GM18867 (cell line): ENCODE results near the gene ODAD2.

ENCODE experiments used
- ATAC-seq: cut with Tn5 transposase; IDR thresholded peaks from one replicate; pipeline ENCODE4 v1.9.1; 2021; ENCODE audit warnings: mild to moderate bottlenecking, moderate library complexity; ENCODE audit not compliant: unreplicated experiment

Gene ODAD2

DNA sequence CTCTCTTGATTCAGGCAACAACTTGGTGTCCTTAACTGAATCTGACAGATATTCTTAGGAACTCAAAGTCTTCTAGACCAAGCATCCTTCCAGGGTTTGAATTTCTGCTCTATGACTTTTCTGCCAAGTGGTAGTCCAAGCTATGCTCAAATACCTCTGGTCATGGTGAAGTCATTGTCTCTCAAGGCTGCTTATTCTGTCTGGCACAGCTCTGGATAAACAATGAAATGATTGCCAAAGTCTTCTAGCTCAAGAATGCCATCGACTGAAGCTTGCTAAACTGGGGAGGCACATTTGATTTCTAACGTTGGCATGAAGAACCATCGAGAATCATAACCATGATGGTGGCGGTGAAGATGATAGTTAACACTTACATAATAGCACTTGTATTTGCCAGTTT, 137.1 kb downstream of the ODAD2 start:
- ATAC-seq: no peak

DNA sequence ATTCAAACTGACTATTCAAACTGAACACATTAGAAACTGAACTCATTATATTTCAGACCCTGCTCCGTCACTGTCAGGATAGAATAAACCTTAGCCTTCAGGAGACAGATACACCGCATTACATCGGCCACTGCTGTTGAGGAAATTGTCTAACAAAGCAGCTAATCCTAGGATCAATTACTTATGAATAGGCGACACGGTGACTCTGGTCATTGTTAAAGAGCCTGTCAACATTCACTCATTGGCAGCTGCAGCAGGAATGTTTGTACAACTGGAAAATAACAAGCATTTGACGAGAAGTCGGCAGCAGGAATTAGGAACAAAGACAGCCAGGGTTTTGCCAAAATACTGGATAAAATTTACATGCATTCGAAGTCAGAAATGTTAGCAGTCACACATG, 141.3 kb downstream of the ODAD2 start:
- ATAC-seq: no peak

DNA sequence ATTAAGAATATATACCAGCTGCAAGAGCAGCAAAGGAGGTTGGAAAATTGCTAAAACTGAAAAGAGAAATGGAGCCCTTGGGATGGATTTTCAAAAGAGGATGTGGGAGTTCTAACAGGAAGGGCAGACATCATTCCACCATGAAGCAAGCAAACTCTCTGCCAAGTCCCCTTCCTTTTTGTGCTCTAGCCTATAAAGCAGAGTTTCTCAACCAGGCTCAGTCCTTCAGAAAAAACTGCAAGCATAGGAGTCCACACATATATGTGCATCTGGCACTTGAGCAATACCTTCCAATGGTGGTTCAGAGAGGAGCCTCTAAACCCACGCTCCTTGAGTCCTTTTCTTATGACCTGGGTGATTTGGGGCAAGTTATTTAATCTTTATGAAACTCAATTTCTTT, 154.7 kb downstream of the ODAD2 start:
- no peak for ATAC-seq

DNA sequence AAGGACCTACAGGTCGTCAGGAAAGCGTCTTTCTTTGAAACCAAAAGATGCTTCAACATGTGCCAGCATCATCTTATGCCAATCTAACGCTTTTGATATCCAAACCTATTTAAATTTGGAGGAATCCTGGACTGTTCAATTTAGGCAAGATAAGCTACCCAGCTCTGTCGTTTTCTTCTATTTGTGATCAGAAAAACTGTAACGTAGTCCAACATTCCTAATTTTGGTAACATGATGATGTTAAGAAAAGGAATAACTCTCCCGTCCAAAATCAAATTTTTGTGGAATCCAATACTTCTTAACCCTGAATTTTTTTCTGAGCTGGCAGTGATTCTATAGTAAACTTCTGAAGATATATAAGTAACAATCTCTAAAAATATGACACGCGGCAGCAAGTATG, 160.0 kb downstream of the ODAD2 start:
- no peak for ATAC-seq

DNA sequence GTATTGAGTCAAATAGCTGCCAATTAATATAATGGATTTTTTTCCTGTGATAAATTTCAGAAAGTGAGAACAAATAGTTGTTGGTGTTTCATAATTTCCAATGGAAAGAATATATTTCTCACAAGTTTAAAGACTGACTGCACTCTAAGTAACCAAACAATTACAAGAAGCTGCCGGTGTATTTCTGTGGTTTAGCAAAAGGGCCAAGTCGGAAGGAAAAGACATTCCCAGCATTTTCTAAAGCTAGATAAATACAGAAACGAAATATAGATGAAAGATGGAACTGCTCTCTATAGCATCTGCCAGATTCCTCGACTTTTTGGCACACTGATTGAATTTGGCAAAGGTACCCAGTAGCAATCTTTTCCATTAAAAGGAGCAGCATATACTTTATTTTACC, 160.5 kb downstream of the ODAD2 start:
- no peak for ATAC-seq

DNA sequence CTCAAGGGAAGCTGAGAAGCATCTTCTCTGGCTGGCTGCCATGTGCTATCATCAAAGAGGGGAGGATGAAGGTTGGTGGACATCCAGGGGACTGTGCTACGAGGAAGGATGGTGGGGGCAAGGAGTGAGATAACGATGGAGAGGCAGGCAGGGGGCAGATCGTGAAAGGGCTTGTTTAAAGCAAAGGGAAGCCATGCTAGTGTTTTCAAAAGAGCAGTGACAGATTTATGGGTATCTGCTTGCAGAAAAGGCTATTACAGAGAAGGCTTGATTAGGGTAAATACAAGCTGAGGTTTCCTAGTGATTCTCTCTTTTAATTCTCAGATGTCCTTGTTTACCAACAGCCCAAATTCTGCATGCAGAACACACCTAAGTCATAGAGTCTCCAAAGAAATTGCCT, 164.4 kb downstream of the ODAD2 start:
- no peak for ATAC-seq

DNA sequence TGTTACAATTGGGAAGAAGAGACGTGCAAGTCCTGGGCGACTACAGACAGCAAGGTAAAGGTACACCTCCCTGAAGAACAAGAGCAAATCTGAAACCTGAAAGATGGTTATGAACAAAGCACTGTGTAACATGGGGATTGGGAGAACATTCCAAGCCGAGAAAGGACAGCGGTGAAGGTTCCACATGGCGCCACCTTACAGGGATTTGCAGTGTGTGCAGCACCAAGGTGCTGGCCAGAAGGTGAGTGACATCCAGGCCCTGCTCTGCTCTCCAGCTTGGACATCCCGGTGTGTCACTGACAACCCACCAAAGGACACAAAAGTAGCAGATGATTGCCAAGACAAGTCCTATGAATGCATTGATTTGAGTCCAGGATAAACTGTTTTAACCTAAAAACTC, 165.1 kb downstream of the ODAD2 start:
- no peak for ATAC-seq

DNA sequence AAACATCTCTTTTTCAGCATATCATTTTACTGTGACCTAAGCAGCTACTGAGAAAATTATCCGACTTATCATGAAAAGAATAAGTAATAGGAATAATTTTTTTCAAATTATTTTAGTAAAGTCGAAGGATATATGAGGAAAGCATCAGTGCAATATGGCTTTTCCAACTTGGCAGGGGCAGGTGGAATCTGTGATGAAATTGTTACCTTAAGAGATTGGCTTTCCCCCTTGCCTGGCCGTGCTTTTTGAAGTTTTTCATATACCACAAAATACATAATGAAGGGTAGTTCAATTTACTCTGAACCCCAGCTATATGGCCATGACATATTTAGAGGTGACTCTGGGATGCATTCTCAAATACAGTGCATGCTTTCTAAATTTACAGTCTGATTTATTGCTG, 166.1 kb downstream of the ODAD2 start:
- ATAC-seq: no peak

DNA sequence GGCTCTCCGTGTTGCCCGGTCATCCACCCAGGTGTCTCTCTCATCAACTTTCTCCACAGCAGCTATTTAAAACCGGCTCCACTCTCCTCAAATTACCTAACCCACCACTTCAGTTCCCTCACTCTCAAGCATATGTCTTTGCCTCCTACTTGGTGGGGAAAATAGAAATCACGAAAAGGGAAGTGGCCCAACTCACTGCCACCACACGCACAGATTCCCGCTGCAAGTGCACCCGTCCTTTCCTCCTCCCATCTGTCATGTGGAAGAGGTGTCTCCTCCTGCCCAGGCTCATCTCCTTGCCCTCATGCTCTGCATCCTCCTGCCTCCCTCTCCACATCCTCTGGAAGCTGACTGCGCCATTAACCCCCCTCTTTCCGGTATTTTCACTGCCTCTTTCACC, 172.5 kb downstream of the ODAD2 start:
- no peak for ATAC-seq

DNA sequence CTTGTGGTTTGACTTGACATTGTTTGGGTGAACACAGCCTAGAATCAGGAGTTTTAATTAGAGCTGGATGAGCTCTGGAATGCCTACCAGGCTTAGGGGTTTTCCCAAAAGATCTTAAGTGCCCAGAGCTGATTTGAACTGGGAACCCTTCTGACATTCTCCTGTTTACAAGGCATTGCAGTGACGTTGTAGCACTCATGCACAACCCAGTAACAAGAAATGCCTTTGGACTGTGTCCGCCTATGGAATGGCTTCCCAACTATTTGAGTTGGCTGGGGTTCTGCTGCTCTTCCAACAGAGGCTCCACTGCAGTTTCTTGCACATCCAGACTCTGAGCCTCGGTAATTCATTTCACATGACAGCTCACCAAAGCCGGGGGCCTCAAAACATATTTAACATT, 176.6 kb downstream of the ODAD2 start:
- ATAC-seq: no peak

DNA sequence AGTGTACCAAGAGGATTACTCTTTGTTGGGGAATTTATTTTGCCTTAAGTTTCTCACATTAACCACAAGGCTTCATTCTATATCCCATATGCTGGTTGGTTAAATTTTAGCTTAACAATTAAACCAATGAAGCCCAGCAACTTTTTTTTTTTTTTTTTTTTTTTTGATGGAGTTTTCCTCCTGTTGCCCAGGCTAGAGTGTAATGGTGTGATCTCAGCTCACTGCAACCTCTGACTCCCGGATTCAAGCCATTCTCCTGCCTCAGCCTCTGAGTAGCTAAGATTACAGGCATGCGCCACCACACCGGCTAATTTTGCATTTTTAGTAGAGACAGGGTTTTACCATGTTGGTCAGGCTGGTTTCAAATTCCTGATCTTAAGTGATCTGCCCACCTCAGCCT, 178.2 kb downstream of the ODAD2 start:
- no peak for ATAC-seq

DNA sequence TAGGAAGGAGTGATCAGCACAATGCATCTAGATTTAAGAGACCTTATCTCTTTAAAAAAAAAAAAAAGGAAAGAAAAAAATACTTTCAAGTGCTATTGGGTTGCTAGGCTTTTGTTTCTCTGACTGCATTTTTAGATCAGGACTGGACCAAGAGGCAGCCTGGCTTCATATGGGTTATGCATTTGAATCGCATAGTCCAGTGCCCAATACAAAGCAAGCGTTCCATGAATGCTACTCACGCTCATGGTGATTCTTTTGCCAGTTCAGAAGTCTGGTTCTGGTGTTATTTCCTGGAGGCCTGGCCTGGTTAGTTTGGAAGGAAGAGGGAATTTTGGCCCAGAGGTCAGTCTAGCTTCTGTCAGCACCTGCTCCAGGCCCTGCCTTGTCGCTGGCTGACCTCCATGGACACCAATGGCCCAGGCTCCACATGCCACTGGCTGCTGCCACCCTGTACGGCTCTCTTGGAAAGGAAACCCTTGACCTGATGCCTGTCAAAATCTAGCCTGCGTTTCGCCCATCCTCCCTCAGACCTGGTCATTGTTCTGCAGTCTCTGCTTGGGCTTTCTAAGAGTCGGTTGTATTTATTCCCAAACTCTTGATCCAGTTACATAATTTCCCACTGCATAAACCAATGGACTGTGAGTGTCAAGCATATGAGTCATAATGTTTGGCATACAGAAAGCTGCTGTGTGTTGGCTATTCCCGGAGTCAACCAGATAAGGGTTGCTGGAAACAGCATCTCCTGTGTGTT, 178.9 kb downstream of the ODAD2 start:
- ATAC-seq: no peak

DNA sequence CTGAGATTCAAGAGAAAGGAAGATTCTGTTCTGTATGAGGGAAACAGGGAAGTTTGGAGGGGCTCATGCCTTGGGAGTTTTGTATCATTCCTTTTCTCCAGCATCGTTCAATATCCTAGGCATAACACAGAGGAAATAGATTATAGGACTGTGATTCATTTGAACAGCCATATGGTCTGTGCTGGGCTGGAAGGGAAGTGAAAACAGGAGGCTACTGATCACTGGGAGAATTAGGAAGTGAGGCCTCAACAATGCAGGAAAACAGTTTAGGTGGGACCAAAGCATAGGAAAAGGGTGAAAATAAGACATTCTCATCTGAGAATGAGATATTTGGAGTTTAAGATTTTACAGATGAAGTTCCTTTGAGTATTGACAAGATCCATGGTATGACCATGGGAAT, 182.6 kb downstream of the ODAD2 start:
- no peak for ATAC-seq

DNA sequence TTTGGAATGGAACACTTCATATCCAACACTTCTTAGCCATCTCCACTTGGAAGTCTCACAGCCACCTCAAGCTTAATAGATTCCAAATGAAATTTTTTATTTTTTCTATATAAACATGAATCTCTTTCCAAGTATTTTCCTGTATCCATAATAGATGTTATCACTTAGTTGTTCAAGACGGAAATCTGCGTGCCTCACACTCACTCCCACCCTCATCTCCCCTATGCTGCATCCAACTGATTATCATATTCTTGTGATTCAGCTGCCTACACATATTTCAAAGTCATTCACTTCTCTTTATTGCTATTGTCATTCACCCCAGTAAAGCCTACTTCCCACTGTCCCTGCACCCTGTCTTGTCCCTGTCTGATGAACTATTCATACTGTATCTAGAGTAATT, 183.0 kb downstream of the ODAD2 start:
- ATAC-seq: no peak

DNA sequence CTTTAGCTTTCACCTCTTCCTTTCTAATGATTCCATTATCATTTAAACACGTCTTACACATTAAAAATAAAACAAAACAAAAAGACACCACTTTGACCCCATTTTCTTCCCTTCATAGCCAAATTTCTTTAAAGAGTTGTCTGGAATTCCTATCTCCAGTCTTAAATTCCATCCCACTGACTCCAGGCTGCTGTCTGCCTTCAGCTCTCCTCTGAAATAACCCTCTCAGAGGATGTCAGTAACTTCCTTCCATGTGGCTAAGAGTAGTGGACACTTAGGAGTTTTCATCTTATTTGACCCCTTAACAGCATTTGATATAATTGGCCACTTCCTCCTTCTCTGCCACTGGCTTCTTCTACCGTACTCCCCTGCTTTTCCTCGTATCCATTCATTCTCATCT, 183.6 kb downstream of the ODAD2 start:
- ATAC-seq: no peak

DNA sequence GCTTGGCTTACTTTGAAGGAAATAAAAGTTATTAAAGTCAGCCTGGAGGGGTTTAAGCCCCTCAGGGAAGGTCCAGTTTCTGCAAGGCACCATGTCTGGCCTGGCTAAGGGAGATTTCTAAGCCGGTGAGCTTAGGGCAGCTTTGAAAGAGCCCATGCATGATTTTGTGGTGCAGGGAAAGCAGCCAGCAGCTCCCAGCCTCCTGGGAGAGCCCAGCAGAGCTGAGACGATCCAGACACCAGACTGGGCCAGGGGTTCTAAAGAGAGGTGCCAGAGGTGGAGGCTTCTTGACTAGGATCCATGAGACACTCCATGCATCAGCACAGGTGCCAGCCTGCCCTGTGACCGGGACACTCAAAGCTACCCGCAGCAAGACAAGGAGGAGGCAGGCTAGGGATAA, 193.7 kb downstream of the ODAD2 start:
- no peak for ATAC-seq

DNA sequence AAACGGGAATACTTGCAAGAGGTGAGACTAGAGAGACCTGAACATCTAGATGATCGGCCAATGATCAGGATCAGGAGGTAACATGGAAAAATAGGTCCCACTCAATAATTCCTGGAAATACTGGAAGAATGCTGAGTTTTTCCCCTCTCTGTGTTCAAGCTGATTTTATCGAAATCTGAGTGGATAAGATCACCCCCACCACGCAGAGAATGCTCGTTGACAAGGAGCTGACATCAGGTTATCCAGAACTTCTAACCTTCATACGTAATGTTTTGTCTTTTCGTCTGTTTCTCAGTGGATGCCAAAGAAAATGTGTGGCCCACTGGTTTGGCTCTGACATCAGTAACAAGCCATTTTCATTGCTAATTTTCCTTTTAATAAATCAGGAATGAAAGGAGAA, 194.7 kb downstream of the ODAD2 start:
- ATAC-seq: no peak

DNA sequence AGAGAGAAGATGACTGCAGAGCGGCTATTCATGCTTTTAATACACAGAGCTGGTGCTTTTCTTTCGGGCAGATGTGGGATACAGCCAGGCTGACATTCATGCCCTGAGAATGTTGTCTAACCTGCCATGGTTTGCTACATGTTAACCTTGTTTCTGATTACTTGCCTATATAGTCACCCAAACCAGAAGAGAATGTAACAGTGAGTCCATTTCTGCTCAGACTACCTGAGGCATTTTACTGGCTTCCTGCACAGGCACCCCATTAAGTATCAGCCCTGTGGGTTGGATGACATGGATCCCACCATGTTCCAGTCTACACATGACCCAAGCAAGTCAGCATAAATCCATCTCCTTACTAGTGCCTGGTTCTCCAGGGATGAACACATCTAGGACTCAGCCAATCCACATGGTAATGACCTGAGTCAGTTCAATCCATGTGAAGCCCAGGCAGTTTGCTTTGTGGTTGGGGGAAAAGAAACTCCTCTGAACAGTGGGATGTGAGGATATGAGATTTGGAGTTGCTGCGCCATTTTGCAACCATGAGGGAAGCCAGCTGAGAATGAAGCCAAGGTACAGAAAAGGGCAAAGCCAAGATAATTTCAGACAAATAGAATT, 197.6 kb downstream of the ODAD2 start:
- no peak for ATAC-seq

DNA sequence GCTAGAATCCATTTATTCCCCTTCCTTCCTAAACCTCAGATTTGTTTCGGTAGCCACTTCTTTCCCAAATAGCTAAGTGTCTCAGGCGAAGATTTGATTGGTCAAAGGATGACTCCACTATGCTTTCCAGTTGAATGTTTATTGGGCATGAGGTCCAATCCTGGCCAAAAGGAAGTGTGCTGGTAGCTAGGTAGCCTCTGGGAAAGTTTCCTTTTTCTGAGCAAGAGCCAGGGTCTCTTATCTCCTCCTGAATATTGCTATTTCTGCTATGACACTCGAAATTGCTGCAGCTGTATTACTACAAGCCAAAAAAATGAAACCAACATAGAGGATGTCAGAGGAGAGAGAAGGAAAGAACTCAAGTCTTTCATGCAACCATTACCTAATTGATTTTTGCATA, 199.8 kb downstream of the ODAD2 start:
- ATAC-seq: no peak

DNA sequence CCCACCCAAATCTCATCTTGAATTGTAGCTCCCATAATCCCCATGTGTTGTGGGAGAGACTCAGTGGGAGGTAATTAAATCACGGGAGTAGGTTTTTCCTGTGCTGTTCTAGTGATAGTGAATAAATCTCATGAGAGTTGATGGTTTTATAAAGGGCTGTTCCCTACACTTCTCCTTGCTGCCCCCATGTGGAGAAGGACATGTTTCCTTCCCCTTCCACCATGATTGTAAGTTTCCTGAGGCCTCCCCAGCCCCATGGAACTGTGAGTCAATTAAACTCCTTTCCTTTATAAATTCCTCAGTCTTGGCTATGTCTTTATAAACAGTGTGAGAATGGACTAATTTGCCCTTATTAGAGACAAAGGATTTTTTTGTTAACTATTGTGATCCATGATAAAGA, 204.7 kb downstream of the ODAD2 start:
- ATAC-seq: no peak

DNA sequence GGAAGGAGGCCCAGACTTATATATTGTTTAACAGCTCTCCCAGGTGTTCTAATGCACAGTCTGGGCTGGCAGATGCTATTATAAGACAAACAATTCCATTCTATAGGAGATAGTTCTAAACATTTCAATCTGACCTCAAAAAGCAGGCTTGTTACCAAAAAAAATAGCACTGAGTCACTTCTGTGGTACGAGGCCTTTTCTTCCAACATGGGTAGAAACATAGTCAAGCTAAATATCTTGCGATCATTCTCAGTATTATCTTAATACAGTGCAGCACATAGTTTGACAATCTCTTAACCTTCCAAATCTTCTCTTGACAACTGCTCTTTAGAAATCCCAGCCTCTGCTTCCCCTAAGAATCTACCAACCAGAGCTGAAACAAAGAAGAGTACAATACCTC, 206.7 kb downstream of the ODAD2 start:
- ATAC-seq: no peak

DNA sequence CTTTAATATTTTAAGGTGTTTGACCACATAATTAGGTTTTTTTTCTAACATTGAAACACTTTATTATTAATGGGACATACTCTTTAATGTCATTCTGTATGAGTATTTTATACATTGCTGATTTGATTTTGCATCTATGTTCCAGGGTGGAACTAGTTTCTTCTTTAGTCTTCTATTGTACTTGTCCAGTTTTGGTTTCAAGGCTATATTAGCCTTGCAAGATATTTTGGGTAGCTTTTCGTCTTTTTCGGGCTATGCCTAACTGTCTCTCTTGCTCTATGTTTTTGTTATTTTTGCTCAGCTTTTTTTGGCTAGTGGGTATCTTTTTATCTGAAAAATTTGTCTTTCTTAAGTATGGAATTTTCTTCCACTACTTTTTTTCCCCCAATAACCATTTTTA, 214.6 kb downstream of the ODAD2 start:
- ATAC-seq: no peak

DNA sequence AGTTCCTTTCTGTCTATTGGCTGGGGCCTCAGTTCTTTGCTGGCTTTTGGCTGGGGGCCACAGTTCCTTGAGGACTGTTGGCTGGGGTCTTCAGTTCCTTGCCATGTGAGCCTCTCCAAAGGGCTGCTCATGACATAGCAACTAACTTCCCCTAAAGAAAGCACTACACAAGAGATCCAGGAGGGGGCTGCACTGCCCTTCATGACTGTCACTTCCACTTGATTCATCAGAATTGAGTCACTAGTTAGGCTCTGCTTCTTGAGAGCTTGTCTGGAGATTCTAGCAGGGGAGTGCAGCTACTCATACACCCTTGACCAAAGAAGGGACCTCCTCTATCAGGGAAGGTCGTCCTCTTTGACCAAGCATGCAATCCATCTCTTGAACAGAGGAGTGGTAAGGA, 215.2 kb downstream of the ODAD2 start:
- ATAC-seq: no peak
